Endometrial microvascular endothelial cells (primary cell): Measurements from ENCODE around the gene CELSR2. TPM values are rescaled to one million over a fixed set of nuclear protein-coding genes. Genes with fewer than 3 reads are reported as not detected.
"Not testable (repeated sequence)": the region's sequence is repeated elsewhere in the genome, so short reads cannot be mapped to it uniquely, and the experiment has no call there.

ENCODE experiments used
- in situ Hi-C: cut with HindIII; loops from 2 replicates; pipeline ENCODE4 v1.10.0; 2017; ENCODE audit warnings: low sequenced_read_pairs, low pct_unique_long_range_greater_than_20kb; ENCODE audit errors: inconsistent ontology term
- total RNA-seq: library from RNA; depleted of rRNA; stranded (reverse); fragments of >200 nt; gene quantifications from one replicate; pipeline ENCODE4 v1.2.3, GENCODE V29; 2015; ENCODE audit errors: inconsistent ontology term

The CELSR2 gene
- 0.37 TPM for total RNA-seq

GRCh38 chr1:109248797-109249629, at the start of gene CELSR2:
Gene CELSR2 (plus strand): TSS chr1:109249539. CDS start chr1:109250080, 541 bp downstream.
- in situ Hi-C loops = no loop called here

DNA sequence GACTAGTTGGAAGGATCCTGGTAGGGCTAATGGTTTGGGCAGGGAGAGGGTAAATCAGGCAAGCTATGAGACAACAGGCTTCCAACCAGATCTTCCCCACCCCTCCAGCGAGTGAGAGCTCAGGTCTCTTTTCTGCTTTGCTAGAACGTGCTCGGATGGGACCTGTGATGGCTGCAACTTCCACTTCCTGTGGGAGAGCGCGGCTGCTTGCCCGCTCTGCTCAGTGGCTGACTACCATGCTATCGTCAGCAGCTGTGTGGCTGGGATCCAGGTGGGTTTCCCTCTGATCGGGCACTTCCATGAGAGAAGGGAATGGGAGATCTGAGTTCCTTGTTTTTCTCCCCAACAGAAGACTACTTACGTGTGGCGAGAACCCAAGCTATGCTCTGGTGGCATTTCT, 49.6 kb upstream of the CELSR2 start:
- in situ Hi-C loops = no loop called here

- in situ Hi-C loops = no loop called here
These were observed 48.1 kb upstream of the CELSR2 start for GRCh38 chr1:109201123-109201703.

- in situ Hi-C loops = no loop called here
These were observed 44.9 kb upstream of the CELSR2 start for GRCh38 chr1:109204484-109204883.

DNA sequence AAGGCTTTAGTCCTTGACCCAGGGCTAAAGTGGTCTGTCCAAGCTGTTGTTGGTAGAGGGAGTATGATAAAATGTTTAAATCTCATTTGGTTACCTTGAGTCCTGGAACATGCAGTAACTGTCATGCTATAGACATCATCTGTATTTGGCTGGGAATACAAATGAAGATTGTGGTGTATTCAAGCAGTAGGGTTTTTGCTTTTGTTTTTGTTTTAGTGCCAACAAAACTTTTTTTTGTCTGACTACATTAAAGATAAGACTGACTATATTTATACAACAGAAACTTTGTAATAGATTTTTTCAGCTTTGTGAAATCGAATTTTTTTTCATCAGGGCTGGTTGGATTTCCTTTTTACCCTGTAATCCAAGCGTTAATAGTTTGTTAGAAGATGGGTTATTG, 43.0 kb upstream of the CELSR2 start:
- in situ Hi-C loops = no loop called here

- in situ Hi-C loops = no loop called here
These were observed 41.8 kb upstream of the CELSR2 start for GRCh38 chr1:109207467-109208103.

DNA sequence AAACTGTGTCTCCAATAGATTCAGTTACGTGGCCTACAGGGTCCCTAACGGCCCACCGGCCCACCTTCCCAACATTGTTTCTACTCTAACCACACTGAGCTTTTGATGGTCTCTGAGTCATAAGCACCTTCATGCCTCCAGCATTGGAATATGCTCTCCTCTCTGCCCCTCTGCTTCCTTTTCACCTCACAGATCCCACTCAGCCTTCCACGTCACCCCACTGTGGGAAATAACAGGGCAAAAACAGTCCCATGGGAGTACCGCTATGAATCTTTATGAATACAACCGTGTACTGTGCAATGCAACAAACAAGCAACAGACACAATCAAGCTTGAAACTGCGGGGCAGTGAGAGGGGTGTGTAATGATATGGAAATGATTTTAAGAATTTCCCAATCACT, 40.9 kb upstream of the CELSR2 start:
- in situ Hi-C loops = no loop called here

DNA sequence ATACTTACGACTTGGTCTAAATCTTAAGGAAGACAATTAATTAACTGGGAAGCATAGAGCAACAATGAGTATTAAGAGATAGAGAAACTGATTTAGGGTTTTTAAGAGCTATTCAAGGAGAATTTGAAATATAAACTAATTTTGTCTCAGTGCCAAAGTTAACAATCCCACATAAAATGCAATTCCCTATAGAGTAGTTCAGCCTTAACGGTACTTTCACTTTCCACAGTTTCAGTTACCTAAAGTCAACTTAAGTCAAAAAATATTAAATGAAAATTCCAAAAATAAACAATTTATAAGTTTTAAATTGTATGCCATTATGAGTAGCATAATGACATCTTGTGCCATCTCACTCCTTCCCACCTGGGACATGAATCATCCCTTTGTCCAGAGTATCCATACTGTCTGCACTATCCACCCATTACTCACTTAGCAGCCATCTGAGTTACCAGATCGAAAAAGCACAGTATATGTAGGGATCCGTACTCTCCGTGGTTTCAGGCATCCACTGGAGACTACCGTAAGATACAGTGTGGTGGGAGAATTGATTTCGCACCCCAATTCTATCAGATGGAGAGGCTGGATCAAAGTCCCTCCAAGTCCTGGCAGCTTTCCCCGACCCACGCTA, 40.4 kb upstream of the CELSR2 start:
- in situ Hi-C loops = no loop called here

- in situ Hi-C loops = no loop called here
These were observed 39.3 kb upstream of the CELSR2 start for GRCh38 chr1:109210058-109210457.

- in situ Hi-C loops = no loop called here
These were observed 36.0 kb upstream of the CELSR2 start for GRCh38 chr1:109213345-109213823.

DNA sequence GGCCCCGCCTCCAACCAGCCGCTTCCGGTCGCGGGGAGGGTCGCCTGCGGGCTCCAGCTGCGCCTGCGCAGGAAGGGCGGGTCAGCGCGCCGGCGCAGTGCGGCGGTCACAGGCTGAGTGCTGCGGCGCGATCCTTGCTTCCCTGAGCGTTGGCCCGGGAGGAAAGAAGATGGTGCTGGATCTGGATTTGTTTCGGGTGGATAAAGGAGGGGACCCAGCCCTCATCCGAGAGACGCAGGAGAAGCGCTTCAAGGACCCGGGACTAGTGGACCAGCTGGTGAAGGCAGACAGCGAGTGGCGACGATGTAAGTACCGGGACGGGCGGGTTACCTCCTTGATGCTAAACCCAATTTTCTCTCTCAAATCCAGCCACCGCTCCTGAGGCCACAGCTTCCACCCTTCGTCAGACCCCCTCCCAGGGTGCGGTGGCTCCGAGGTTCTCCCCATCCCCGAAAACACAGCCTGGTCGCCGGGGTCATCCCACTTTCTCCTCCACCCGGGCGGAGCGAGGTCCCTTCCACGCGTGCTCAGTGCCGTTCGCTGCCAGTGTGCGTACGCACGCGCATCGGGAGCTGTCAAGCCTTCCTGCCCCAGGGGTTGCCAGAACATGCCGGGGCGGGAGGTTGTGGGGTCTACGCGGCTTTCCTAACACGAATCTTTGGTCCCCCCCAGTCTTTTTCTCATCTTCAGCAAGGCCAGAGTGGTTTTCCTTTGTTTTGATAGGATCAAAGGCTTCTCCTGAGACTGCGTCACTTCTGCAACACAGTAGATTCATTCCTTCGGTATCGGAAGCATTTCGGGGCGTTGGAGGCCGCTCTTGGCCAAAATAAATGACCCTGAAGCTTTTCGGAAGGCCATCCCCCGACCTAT, 35.3 kb upstream of the CELSR2 start, which contains the start of gene SARS1:
Gene SARS1, plus strand, starts transcription at position 95 of the 870 bp plus-strand sequence. Its CDS starts 75 bp downstream, at position 170.
- in situ Hi-C loops = no loop called here

DNA sequence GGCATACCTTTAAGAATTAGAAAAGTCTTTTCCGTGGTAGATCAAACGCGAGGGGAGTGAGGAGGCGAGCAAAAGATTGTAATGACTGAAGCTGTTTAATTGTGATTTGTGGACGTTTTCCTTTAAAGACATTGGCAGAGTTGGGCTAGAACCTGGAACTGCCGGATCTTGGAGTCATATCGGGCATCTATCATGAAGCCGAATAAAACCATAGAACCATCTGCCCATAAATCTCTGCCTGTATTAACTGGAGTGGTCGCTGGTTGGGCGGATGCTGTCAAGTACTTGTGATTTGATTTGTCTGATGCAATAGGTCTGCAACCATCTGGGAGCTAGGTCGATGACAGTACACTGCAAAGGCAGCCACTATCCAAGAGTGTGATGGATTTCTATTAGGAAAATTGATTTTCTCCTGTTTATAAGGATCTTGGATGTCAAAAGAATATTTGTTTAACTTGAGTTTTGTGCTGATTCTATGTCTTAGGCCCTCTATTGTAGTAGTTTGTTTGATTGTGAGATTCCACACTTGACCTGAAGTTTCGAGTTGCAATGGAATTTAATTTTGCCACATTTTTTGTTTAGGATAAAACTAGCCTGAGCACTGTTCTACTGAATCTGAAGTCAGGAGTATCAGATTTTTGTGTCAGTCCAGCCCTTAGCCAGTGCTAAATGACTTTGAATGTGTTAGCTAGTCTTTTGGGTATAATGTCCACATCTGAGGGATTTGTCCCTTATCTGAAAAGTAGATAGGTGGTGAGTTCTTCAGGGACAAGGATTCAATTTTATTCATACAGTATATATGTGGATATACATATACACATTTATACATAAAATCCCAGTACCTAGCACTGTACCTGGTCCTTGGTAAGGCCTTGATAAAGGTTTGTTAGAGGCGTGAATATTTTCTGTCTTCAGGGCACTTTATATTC, 34.4 kb upstream of the CELSR2 start:
- in situ Hi-C loops = no loop called here

GRCh38 chr1:109216662-109217061, 32.7 kb upstream of the CELSR2 start:
- in situ Hi-C loops = no loop called here

DNA sequence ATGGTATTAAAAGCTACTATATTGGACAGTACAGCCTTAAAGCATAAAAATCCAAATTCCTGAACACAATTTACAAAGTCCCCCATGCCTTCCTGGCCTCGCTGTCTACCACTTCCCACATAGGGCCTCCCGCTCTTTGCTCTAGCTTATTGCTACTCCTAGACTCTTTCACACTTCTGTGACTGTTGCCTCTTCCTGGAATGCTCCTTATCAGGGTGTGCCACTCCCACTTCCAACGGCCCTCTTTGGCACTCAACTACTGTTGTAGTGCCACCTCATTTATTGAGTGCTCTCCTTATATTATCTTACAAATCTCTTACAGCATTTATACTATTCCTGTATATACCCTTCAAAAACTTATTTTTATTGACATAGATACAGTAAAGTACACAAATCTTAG, 30.8 kb upstream of the CELSR2 start:
- in situ Hi-C loops = no loop called here

- in situ Hi-C loops = not testable (repeated sequence)
These were observed 28.1 kb upstream of the CELSR2 start for GRCh38 chr1:109221201-109221600.

DNA sequence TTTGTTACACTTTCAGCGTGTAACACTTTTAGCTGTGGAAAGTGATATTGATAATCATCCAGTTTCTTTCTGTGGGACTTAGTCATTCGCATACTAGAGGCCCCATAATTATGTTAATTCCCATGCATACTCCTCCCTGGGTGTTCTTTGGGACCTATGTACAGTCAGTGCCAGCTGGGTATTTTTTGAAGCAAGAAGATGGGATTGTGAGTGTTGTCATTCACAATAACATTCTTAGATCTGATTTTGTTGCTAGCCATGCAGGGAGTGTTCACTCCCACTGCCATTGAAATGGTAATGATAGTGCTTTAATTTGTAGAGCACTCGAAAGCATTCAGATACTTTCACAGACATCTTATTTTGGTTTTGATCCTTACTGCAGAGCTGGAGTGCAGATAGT, 24.0 kb upstream of the CELSR2 start:
- in situ Hi-C loops = no loop called here

- in situ Hi-C loops = no loop called here
These were observed 23.5 kb upstream of the CELSR2 start for GRCh38 chr1:109225711-109226445.
